Measurements from ENCODE around the gene SLC15A2.
"Not testable (repeated sequence)": the region's sequence is repeated elsewhere in the genome, so short reads cannot be mapped to it uniquely, and the experiment has no call there.

Gene SLC15A2

GRCh38 chr3:121924734-121925133, 30.5 kb downstream of the SLC15A2 start:
- in situ Hi-C loops (cut with MboI; ENCODE audit: low sequenced_read_pairs): no loop called here

- in situ Hi-C loops (cut with MboI; ENCODE audit: low sequenced_read_pairs): no loop called here
These were observed 32.2 kb downstream of the SLC15A2 start for GRCh38 chr3:121926380-121926779.

GRCh38 chr3:121938141-121938855, 44.1 kb downstream of the SLC15A2 start:
- in situ Hi-C loops (cut with MboI; ENCODE audit: low sequenced_read_pairs): not testable (repeated sequence)

GRCh38 chr3:121941592-121941991, 47.4 kb downstream of the SLC15A2 start:
- in situ Hi-C loops (cut with MboI; ENCODE audit: low sequenced_read_pairs): no loop called here

GRCh38 chr3:121942116-121942786, 48.0 kb downstream of the SLC15A2 start:
- in situ Hi-C loops (cut with MboI; ENCODE audit: low sequenced_read_pairs): no loop called here

GRCh38 chr3:121943431-121943830, 49.2 kb downstream of the SLC15A2 start:
- in situ Hi-C loops (cut with MboI; ENCODE audit: low sequenced_read_pairs): no loop called here

- in situ Hi-C loops (cut with MboI; ENCODE audit: low sequenced_read_pairs): no loop called here
These were observed 54.4 kb downstream of the SLC15A2 start for GRCh38 chr3:121948641-121949040.

- in situ Hi-C loops (cut with MboI; ENCODE audit: low sequenced_read_pairs): no loop called here
These were observed 57.2 kb downstream of the SLC15A2 start for GRCh38 chr3:121951291-121951919.

- in situ Hi-C loops (cut with MboI; ENCODE audit: low sequenced_read_pairs): no loop called here
These were observed 62.2 kb downstream of the SLC15A2 start for GRCh38 chr3:121956363-121956762.

- in situ Hi-C loops (cut with MboI; ENCODE audit: low sequenced_read_pairs): no loop called here
These were observed 63.6 kb downstream of the SLC15A2 start for GRCh38 chr3:121957674-121958415.

- in situ Hi-C loops (cut with MboI; ENCODE audit: low sequenced_read_pairs): no loop called here
These were observed 64.6 kb downstream of the SLC15A2 start for GRCh38 chr3:121958801-121959200.

GRCh38 chr3:121961283-121961682, 67.1 kb downstream of the SLC15A2 start:
- in situ Hi-C loops (cut with MboI; ENCODE audit: low sequenced_read_pairs): no loop called here

- in situ Hi-C loops (cut with MboI; ENCODE audit: low sequenced_read_pairs): no loop called here
These were observed 68.2 kb downstream of the SLC15A2 start for GRCh38 chr3:121962443-121962842.

GRCh38 chr3:121963608-121964007, 69.4 kb downstream of the SLC15A2 start:
- in situ Hi-C loops (cut with MboI; ENCODE audit: low sequenced_read_pairs): no loop called here

- in situ Hi-C loops (cut with MboI; ENCODE audit: low sequenced_read_pairs): no loop called here
These were observed 75.4 kb downstream of the SLC15A2 start for GRCh38 chr3:121969631-121970030.

GRCh38 chr3:121970047-121970446, 75.8 kb downstream of the SLC15A2 start:
- in situ Hi-C loops (cut with MboI; ENCODE audit: low sequenced_read_pairs): no loop called here

- in situ Hi-C loops (cut with MboI; ENCODE audit: low sequenced_read_pairs): no loop called here
These were observed 80.5 kb downstream of the SLC15A2 start for GRCh38 chr3:121974601-121975111.

GRCh38 chr3:121975702-121976302, 81.6 kb downstream of the SLC15A2 start:
- in situ Hi-C loops (cut with MboI; ENCODE audit: low sequenced_read_pairs): no loop called here

- in situ Hi-C loops (cut with MboI; ENCODE audit: low sequenced_read_pairs): no loop called here
These were observed 82.5 kb downstream of the SLC15A2 start for GRCh38 chr3:121976727-121977126.

GRCh38 chr3:121979246-121979645, 85.0 kb downstream of the SLC15A2 start:
- in situ Hi-C loops (cut with MboI; ENCODE audit: low sequenced_read_pairs): no loop called here

All from hTERT RPE-1 (cell line).